ENCODE data around the gene NEDD8. TPM values are rescaled to one million over a fixed set of nuclear protein-coding genes. Genes with fewer than 3 reads are reported as not detected.

Gene NEDD8
- total and polyA plus RNA-seq, 2 of the 4 experiments (the other 2 are of a cell fraction) = 167 to 375 TPM

GRCh38 chr14:24213866-24214662 lies 18.1 kb downstream of the NEDD8 start (continued):
- no peak for TF ChIP-seq MXI1 (IDR thresholded peaks at IDR 0.05; ENCODE audit: borderline replicate concordance, low read depth, low read length)
- TF ChIP-seq RCOR1 (IDR thresholded peaks at IDR 0.05; ENCODE audit: insufficient replicate concordance, low read length) = no peak

Data from IMR-90 (cell line).